ENCODE data around the gene SMPD2.

SMPD2 gene

GRCh38 chr6:109406196-109406595 lies 34.3 kb upstream of the SMPD2 start:
- Histone ChIP-seq H2AK5ac (ENCODE audit: low read length) (no peak overlapping the region), H3K27me3 (ENCODE audit: insufficient read depth, low read length, poor library complexity) (no peaks in the 10 kb centered on the region), H3K18ac (ENCODE audit: low read length) (no peak overlapping the region), H3K4me3 (ENCODE audit: low read length) (no peak overlapping the region), H3K56ac (ENCODE audit: low read length) (no peak overlapping the region), H3K36me3 (ENCODE audit: control insufficient read depth, insufficient read depth, low read length) (no peaks in the 10 kb centered on the region), H3K27ac (ENCODE audit: low read depth, low read length) (no peak overlapping the region), H3K4me1 (ENCODE audit: control insufficient read depth, low read depth, low read length) (no peaks in the 10 kb centered on the region), H3K79me1 (ENCODE audit: low read length) (no peaks in the 10 kb centered on the region), H4K5ac (ENCODE audit: low read length) (no peak overlapping the region), H2BK5ac (ENCODE audit: low read length) (no peak overlapping the region), H3K9ac (ENCODE audit: low read length) (no peak overlapping the region), H2BK120ac (ENCODE audit: low read depth, low read length) (no peak overlapping the region), H3K23ac (ENCODE audit: low read length) (no peak overlapping the region), H4K8ac (ENCODE audit: low read depth, low read length) (no peak overlapping the region), H2BK15ac (replicated peaks; ENCODE audit: low read depth) (no peak overlapping the region), H3K79me2 (ENCODE audit: control insufficient read depth, insufficient read depth, low read length) (no peaks in the 10 kb centered on the region), H3K4me2 (ENCODE audit: low read length) (no peak overlapping the region), H3K4ac (ENCODE audit: low read depth, low read length) (no peak overlapping the region)
- no peak for DNase-seq
- WGBS (ENCODE audit: extremely low coverage, insufficient coverage, low lambda C conversion rate): no CpG with 5 or more reads among the region's 4 CpGs

GRCh38 chr6:109411034-109411433 lies 29.5 kb upstream of the SMPD2 start:
- Histone ChIP-seq H3K4me2 (ENCODE audit: low read length) (no peak overlapping the region), H3K18ac (ENCODE audit: low read length) (no peak overlapping the region), H3K27ac (ENCODE audit: low read depth, low read length) (no peak overlapping the region), H3K79me1 (ENCODE audit: low read length) (no peaks in the 10 kb centered on the region), H3K23ac (ENCODE audit: low read length) (no peak overlapping the region), H2BK120ac (ENCODE audit: low read depth, low read length) (no peak overlapping the region), H4K8ac (ENCODE audit: low read depth, low read length) (no peak overlapping the region), H3K36me3 (ENCODE audit: control insufficient read depth, insufficient read depth, low read length) (no peaks in the 10 kb centered on the region), H3K79me2 (ENCODE audit: control insufficient read depth, insufficient read depth, low read length) (no peaks in the 10 kb centered on the region), H2AK5ac (ENCODE audit: low read length) (no peak overlapping the region), H3K9ac (ENCODE audit: low read length) (no peak overlapping the region), H2BK15ac (replicated peaks; ENCODE audit: low read depth) (no peak overlapping the region), H3K4me3 (ENCODE audit: low read length) (no peak overlapping the region), H3K56ac (ENCODE audit: low read length) (no peak overlapping the region), H2BK5ac (ENCODE audit: low read length) (no peak overlapping the region), H3K27me3 (ENCODE audit: insufficient read depth, low read length, poor library complexity) (no peaks in the 10 kb centered on the region), H3K4me1 (ENCODE audit: control insufficient read depth, low read depth, low read length) (no peaks in the 10 kb centered on the region), H4K5ac (ENCODE audit: low read length) (no peak overlapping the region), H3K4ac (ENCODE audit: low read depth, low read length) (no peak overlapping the region)
- no peak for DNase-seq
- WGBS (ENCODE audit: extremely low coverage, insufficient coverage, low lambda C conversion rate): no CpG with 5 or more reads among the region's 2 CpGs

- Histone ChIP-seq H2AK5ac (ENCODE audit: low read length) (no peak overlapping the region), H3K4me3 (ENCODE audit: low read length) (no peak overlapping the region), H3K4ac (ENCODE audit: low read depth, low read length) (no peak overlapping the region), H3K4me2 (ENCODE audit: low read length) (no peak overlapping the region), H2BK120ac (ENCODE audit: low read depth, low read length) (no peak overlapping the region), H3K56ac (ENCODE audit: low read length) (no peak overlapping the region), H3K79me1 (ENCODE audit: low read length) (no peaks in the 10 kb centered on the region), H3K4me1 (ENCODE audit: control insufficient read depth, low read depth, low read length) (no peaks in the 10 kb centered on the region), H4K8ac (ENCODE audit: low read depth, low read length) (no peak overlapping the region), H3K36me3 (ENCODE audit: control insufficient read depth, insufficient read depth, low read length) (no peaks in the 10 kb centered on the region), H3K79me2 (ENCODE audit: control insufficient read depth, insufficient read depth, low read length) (no peaks in the 10 kb centered on the region), H3K27me3 (ENCODE audit: insufficient read depth, low read length, poor library complexity) (no peaks in the 10 kb centered on the region), H3K23ac (ENCODE audit: low read length) (no peak overlapping the region), H2BK15ac (replicated peaks; ENCODE audit: low read depth) (no peak overlapping the region), H3K18ac (ENCODE audit: low read length) (no peak overlapping the region), H3K27ac (ENCODE audit: low read depth, low read length) (no peak overlapping the region), H4K5ac (ENCODE audit: low read length) (no peak overlapping the region), H2BK5ac (ENCODE audit: low read length) (no peak overlapping the region), H3K9ac (ENCODE audit: low read length) (no peak overlapping the region)
- no peak for DNase-seq
- WGBS (ENCODE audit: extremely low coverage, insufficient coverage, low lambda C conversion rate): no CpG with 5 or more reads among the region's 4 CpGs
Measured at GRCh38 chr6:109417646-109418045, 22.9 kb upstream of the SMPD2 start.

- no peak for DNase-seq
- H2BK120ac ChIP-seq (ENCODE audit: low read depth, low read length): no peak overlapping the region
- no peaks in the 10 kb centered on the region for H3K4me1 ChIP-seq (ENCODE audit: control insufficient read depth, low read depth, low read length)
- H3K27ac ChIP-seq (ENCODE audit: low read depth, low read length): no peak overlapping the region
- H3K23ac ChIP-seq (ENCODE audit: low read length): no peak overlapping the region
- no peak overlapping the region for H3K4me3 ChIP-seq (ENCODE audit: low read length)
- H3K4me2 ChIP-seq (ENCODE audit: low read length): no peak overlapping the region
- no peak overlapping the region for H2BK5ac ChIP-seq (ENCODE audit: low read length)
- WGBS (ENCODE audit: extremely low coverage, insufficient coverage, low lambda C conversion rate): no CpG with 5 or more reads among the region's 1 CpG
- no peak overlapping the region for H2BK15ac ChIP-seq (replicated peaks; ENCODE audit: low read depth)
- no peak overlapping the region for H4K5ac ChIP-seq (ENCODE audit: low read length)
- H4K8ac ChIP-seq (ENCODE audit: low read depth, low read length): no peak overlapping the region
- no peaks in the 10 kb centered on the region for H3K27me3 ChIP-seq (ENCODE audit: insufficient read depth, low read length, poor library complexity)
- H3K79me2 ChIP-seq (ENCODE audit: control insufficient read depth, insufficient read depth, low read length): no peaks in the 10 kb centered on the region
- H3K36me3 ChIP-seq (ENCODE audit: control insufficient read depth, insufficient read depth, low read length): no peaks in the 10 kb centered on the region
- H3K4ac ChIP-seq (ENCODE audit: low read depth, low read length): no peak overlapping the region
- no peak overlapping the region for H3K9ac ChIP-seq (ENCODE audit: low read length)
- no peak overlapping the region for H3K56ac ChIP-seq (ENCODE audit: low read length)
- H3K79me1 ChIP-seq (ENCODE audit: low read length): no peaks in the 10 kb centered on the region
- H2AK5ac ChIP-seq (ENCODE audit: low read length): no peak overlapping the region
- H3K18ac ChIP-seq (ENCODE audit: low read length): no peak overlapping the region
Measured at GRCh38 chr6:109420751-109421150, 19.8 kb upstream of the SMPD2 start.

- Histone ChIP-seq H3K79me2 (ENCODE audit: control insufficient read depth, insufficient read depth, low read length) (no peaks in the 10 kb centered on the region), H4K5ac (ENCODE audit: low read length) (no peak overlapping the region), H3K36me3 (ENCODE audit: control insufficient read depth, insufficient read depth, low read length) (no peaks in the 10 kb centered on the region), H2AK5ac (ENCODE audit: low read length) (no peak overlapping the region), H3K4me1 (ENCODE audit: control insufficient read depth, low read depth, low read length) (no peaks in the 10 kb centered on the region), H3K79me1 (ENCODE audit: low read length) (no peaks in the 10 kb centered on the region), H3K23ac (ENCODE audit: low read length) (no peak overlapping the region), H3K4ac (ENCODE audit: low read depth, low read length) (no peak overlapping the region), H3K4me2 (ENCODE audit: low read length) (no peak overlapping the region), H3K27ac (ENCODE audit: low read depth, low read length) (no peak overlapping the region), H2BK120ac (ENCODE audit: low read depth, low read length) (no peak overlapping the region), H3K4me3 (ENCODE audit: low read length) (no peak overlapping the region), H3K27me3 (ENCODE audit: insufficient read depth, low read length, poor library complexity) (no peaks in the 10 kb centered on the region), H2BK15ac (replicated peaks; ENCODE audit: low read depth) (no peak overlapping the region), H3K18ac (ENCODE audit: low read length) (no peak overlapping the region), H2BK5ac (ENCODE audit: low read length) (no peak overlapping the region), H4K8ac (ENCODE audit: low read depth, low read length) (no peak overlapping the region), H3K56ac (ENCODE audit: low read length) (no peak overlapping the region), H3K9ac (ENCODE audit: low read length) (no peak overlapping the region)
- no CpG with 5 or more reads among the region's 1 CpG for WGBS (ENCODE audit: extremely low coverage, insufficient coverage, low lambda C conversion rate)
- no peak for DNase-seq
Measured at GRCh38 chr6:109421184-109421583, 19.3 kb upstream of the SMPD2 start.

GRCh38 chr6:109424946-109425345 lies 15.6 kb upstream of the SMPD2 start:
- WGBS (ENCODE audit: extremely low coverage, insufficient coverage, low lambda C conversion rate): no CpG with 5 or more reads among the region's 2 CpGs
- no peak overlapping the region for H2AK5ac ChIP-seq (ENCODE audit: low read length)

More at GRCh38 chr6:109424946-109425345, 15.6 kb upstream of the SMPD2 start:
- Histone ChIP-seq H3K18ac (ENCODE audit: low read length) (no peak overlapping the region), H3K4me1 (ENCODE audit: control insufficient read depth, low read depth, low read length) (no peaks in the 10 kb centered on the region), H3K56ac (ENCODE audit: low read length) (no peak overlapping the region), H3K27me3 (ENCODE audit: insufficient read depth, low read length, poor library complexity) (no peaks in the 10 kb centered on the region), H3K4me2 (ENCODE audit: low read length) (no peak overlapping the region), H3K27ac (ENCODE audit: low read depth, low read length) (no peak overlapping the region), H2BK5ac (ENCODE audit: low read length) (no peak overlapping the region), H3K23ac (ENCODE audit: low read length) (no peak overlapping the region), H2BK15ac (replicated peaks; ENCODE audit: low read depth) (no peak overlapping the region), H2BK120ac (ENCODE audit: low read depth, low read length) (no peak overlapping the region), H3K79me2 (ENCODE audit: control insufficient read depth, insufficient read depth, low read length) (no peaks in the 10 kb centered on the region), H3K4ac (ENCODE audit: low read depth, low read length) (no peak overlapping the region), H3K36me3 (ENCODE audit: control insufficient read depth, insufficient read depth, low read length) (no peaks in the 10 kb centered on the region), H4K8ac (ENCODE audit: low read depth, low read length) (no peak overlapping the region), H4K5ac (ENCODE audit: low read length) (no peak overlapping the region), H3K4me3 (ENCODE audit: low read length) (no peak overlapping the region), H3K79me1 (ENCODE audit: low read length) (no peaks in the 10 kb centered on the region), H3K9ac (ENCODE audit: low read length) (no peak overlapping the region)
- DNase-seq: no peak
